Measurements from ENCODE around the gene LEMD2.

GRCh38 chr6:33782561-33782960, 6.4 kb downstream of the LEMD2 start:
- TF ChIP-seq CTCF (IDR thresholded peaks at IDR 0.05) (no peak), POLR2A (IDR thresholded peaks at IDR 0.05) (no peak)

All from thyroid gland (tissue), 4 donors.